AG04450 (cell line): Measurements from ENCODE around the gene MIDN. TPM values are rescaled to one million over a fixed set of nuclear protein-coding genes. Genes with fewer than 3 reads are reported as not detected.

Source experiments
- CTCF ChIA-PET: fragments of 300-600, 350-600 bp; formaldehyde crosslinking; extraction: SDS; loops from one replicate; lab custom pipeline; 2022; ENCODE audit warnings: antibody characterized with exemption, inconsistent platforms; lab: Charles Lee
- POLR2A ChIA-PET: fragments of 350-600 bp; formaldehyde crosslinking; extraction: SDS; loops from one replicate; lab custom pipeline; 2021; ENCODE audit warnings: antibody characterized with exemption, inconsistent platforms; lab: Yijun Ruan, JAX
- DNase-seq: peaks from one replicate; pipeline ENCODE4 v3.0.0-alpha.2; 2011; ENCODE audit warnings: low read depth, low spot score
- H3K27ac ChIP-seq: one replicate; pipeline ENCODE4 v1.5.1; 2012; ENCODE audit warnings: low read depth, low read length, control low read depth
- H3K27me3 ChIP-seq: one replicate; pipeline ENCODE4 v1.6.0; 2012; ENCODE audit warnings: low read length; ENCODE audit not compliant: control insufficient read depth, insufficient read depth
- H3K4me3 ChIP-seq: 2 replicates; pipeline ENCODE4 v1.5.1; 2011; ENCODE audit warnings: mild to moderate bottlenecking, low read depth, low read length, control low read depth
- H3K9me3 ChIP-seq: 2 replicates; pipeline ENCODE4 v1.5.1; 2012; ENCODE audit warnings: low read length; ENCODE audit not compliant: control insufficient read depth, insufficient read depth
- CTCF ChIP-seq: IDR thresholded peaks from 2 replicates; pipeline ENCODE4 v1.5.1; 2011; ENCODE audit warnings: low read depth, low read length, control low read depth, inconsistent platforms
- polyA plus RNA-seq: library from polyadenylated mRNA; depleted of rRNA; stranded (reverse); fragments of >200 nt; gene quantifications from 2 replicates; pipeline ENCODE4 v1.2.3, GENCODE V29; 2011

Gene MIDN
- polyA plus RNA-seq, 1 experiment = 6.6 TPM

GRCh38 chr19:1276628-1277022, 28.2 kb downstream of the MIDN start:
- Histone ChIP-seq H3K9me3 (peaks cover 12% of the 10 kb centered on the region; the same call in 1 of the 2 replicates), H3K27me3 (no peaks in the 10 kb centered on the region), H3K4me3 (peak overlapping the region; percentile 75), H3K27ac (no peak overlapping the region)
- DNase-seq = no peak
- TF ChIP-seq CTCF = no peak
- ChIA-PET POLR2A (no interaction called here), CTCF (no interaction called here)

GRCh38 chr19:1277061-1277460, 28.7 kb downstream of the MIDN start:
- Histone ChIP-seq H3K27ac (no peak overlapping the region), H3K9me3 (peaks cover 12% of the 10 kb centered on the region; the same call in 1 of the 2 replicates), H3K27me3 (no peaks in the 10 kb centered on the region), H3K4me3 (no peak overlapping the region)
- TF ChIP-seq CTCF = no peak
- ChIA-PET POLR2A (interaction anchor here (1.0 kb wide), 1 partner anchor 8 kb away, joined by 4 read pairs; the partner anchor contains the start of gene CIRBP), CTCF (no interaction called here)
- no peak for DNase-seq

- no peak for TF ChIP-seq CTCF
- Histone ChIP-seq H3K4me3 (no peak overlapping the region), H3K27me3 (peaks cover 4% of the 10 kb centered on the region), H3K27ac (no peak overlapping the region), H3K9me3 (peaks cover 12% of the 10 kb centered on the region; the same call in 1 of the 2 replicates)
- ChIA-PET CTCF (interaction anchor here (0.6 to 1.3 kb wide), 5 partner anchors 12 to 398 kb away, joined by 3 to 4 read pairs (median 3); no protein-coding TSS in a partner anchor), POLR2A (interaction anchor here (1.0 kb wide), 1 partner anchor 9 kb away, joined by 4 read pairs; the partner anchor contains the start of gene CIRBP)
- no peak for DNase-seq
These were observed 29.7 kb downstream of the MIDN start for GRCh38 chr19:1278074-1278473.

DNA sequence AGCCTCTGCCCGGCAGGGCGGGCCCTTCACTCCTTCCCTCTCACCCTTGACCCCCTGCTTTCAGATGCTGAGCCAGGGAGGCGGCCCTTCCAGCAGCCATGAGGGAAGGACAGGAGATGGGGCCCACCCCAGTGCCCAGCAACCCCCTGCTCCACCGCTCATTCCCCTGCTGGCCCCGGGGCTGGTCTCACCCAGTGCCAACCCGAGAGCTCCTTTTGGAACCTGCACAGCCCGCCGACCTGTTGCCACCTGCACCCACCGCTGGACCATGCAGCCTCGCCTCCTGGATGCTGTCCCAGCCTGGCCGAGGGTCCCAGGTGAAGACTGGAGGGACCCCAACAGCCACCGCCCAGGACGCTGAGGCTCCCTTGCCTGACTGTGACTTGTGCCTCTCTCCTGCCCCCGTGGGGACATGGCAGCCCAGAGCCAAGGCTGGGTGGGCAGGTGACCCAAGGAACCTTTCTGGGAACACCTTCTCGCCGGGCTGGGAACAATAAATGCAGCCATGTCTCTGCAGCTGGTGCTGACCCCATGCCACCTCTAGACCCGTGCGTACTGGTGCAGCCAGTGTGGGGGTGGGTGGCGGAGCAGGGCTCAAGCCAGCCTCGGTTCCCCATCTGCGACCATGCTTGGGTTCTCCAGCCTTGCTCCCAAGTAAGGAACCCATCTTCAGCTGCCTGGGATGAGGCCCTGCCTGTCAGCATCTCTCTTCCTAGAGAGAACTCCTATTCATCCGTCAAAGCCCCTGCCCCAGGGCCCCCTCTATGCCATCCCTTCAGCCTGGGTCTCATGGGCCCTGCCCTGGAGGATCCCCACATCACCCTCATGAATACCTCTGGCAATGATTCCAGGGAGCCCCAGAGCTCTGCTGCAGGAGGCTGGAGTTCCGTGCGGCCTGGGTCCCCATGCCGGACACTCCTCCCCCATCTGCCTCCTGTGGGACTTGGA, 30.6 kb downstream of the MIDN start:
- no peak overlapping the region for H3K4me3 ChIP-seq
- DNase-seq = no peak
- no peak for TF ChIP-seq CTCF
- H3K27ac ChIP-seq = no peak overlapping the region
- peaks cover 13% of the 10 kb centered on the region for H3K27me3 ChIP-seq
- H3K9me3 ChIP-seq = peaks cover 9% of the 10 kb centered on the region; the same call in 1 of the 2 replicates
- POLR2A ChIA-PET = interaction anchor here (1.2 to 1.6 kb wide), 2 partner anchors 10 to 76 kb away, joined by 3 to 13 read pairs; partner anchors contain the start of gene CIRBP
- CTCF ChIA-PET = interaction anchor here (0.6 to 2.2 kb wide), 8 partner anchors 12 to 399 kb away, joined by 3 to 11 read pairs (median 3); no protein-coding TSS in a partner anchor
